SKM-1 treated with dmso at 0.1 percent for 144 hours (cell line): ENCODE results near the gene ASB5.
"Not testable (repeated sequence)": the region's sequence is repeated elsewhere in the genome, so short reads cannot be mapped to it uniquely, and the experiment has no call there.

Source experiments
- DNase-seq: peaks from one replicate; lab custom pipeline; 2025; ENCODE audit not compliant: unreplicated experiment; lab: John Stamatoyannopoulos, UW

Gene ASB5, protein sequence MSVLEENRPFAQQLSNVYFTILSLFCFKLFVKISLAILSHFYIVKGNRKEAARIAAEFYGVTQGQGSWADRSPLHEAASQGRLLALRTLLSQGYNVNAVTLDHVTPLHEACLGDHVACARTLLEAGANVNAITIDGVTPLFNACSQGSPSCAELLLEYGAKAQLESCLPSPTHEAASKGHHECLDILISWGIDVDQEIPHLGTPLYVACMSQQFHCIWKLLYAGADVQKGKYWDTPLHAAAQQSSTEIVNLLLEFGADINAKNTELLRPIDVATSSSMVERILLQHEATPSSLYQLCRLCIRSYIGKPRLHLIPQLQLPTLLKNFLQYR

DNA sequence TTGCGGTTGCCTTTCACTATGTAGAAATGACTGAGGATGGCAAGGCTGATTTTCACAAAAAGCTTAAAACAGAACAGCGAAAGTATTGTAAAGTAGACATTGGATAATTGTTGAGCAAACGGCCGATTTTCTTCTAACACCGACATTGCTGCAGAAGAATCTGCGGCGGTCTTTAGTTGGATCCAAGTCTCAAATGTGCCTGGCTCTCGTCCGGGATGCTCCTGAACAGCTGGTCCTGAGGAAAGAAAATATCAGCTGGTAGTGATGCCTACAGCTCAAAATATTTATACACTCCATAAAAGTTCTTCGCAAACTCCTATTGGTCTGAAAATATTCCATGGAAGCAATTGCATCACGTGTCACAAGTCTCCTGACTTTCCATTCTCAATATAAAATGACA, at the start of gene ASB5:
Gene ASB5, minus strand, starts transcription at position 260 of the 400 bp plus-strand sequence. Its CDS starts 114 bp downstream, at position 146.
- DNase-seq: no peak

DNA sequence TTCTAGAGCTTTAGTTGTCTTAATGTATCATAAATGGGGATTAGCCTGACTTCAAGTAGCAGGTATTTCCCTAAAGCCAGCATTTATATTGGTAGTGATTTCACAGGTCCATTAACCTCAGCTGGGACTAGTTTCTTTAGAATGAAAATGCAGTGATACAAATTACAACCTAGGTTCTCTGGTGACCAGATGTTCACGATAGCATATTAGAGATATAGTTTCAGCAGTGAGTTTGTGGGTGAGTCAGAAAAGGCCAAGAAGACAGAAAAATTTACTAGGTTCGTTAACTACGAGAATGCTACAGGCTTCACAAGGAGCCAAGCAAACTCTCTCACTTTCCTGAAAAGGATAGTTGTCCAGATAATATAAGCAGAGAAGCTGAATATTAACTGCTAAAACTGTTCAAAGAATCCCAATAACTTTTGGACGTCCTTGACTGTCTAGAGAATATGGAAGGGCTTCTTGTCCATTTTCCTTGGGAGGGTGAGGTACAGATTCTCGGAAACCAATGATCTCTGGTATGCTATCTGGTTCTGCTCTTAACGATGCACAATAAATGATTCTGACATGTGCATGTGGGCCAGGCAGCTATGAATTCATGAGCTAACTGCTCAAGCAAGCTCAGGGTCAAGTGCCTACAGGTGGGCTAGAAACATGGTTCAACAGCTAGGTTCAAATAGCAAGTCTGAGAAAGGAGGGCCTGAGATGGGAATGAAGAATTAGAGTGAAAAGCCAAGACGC, 44.7 kb upstream of the ASB5 start:
- no peak for DNase-seq

DNA sequence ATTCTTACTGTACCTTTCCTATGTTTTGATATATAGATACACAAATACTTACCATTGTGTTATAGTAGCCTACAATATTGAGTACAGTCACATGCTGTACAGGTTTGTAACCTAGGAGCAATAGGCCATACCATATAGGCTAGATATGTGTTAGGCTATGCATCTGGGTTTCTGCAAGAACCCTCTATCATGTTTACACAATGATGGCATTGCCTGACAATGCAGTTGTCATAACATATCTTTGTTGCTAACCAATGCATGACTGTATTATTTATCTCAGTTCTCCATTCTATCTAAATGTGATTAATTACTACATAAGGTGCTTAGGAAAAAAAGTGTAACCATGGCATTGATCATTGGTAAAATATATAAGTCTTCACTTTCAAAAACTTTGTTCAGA, 40.8 kb upstream of the ASB5 start:
- no peak for DNase-seq

GRCh38 chr4:176309046-176309445, 40.0 kb upstream of the ASB5 start:
- DNase-seq: no peak

- no peak for DNase-seq
Observed at GRCh38 chr4:176308441-176308840, 39.4 kb upstream of the ASB5 start.

DNA sequence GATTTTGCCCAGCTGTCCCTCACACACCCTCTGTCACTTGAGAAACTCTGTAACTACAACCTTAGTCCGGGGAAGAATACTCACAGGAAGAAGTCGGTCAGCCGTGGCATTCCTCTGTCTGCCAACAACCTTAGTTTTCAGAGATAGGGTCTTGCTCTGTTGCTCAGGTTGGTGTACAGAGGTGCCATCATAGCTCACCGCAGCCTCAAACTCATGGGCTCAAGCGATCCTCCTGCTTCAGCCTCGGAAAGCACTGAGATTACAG, 38.6 kb upstream of the ASB5 start:
- DNase-seq: no peak

DNA sequence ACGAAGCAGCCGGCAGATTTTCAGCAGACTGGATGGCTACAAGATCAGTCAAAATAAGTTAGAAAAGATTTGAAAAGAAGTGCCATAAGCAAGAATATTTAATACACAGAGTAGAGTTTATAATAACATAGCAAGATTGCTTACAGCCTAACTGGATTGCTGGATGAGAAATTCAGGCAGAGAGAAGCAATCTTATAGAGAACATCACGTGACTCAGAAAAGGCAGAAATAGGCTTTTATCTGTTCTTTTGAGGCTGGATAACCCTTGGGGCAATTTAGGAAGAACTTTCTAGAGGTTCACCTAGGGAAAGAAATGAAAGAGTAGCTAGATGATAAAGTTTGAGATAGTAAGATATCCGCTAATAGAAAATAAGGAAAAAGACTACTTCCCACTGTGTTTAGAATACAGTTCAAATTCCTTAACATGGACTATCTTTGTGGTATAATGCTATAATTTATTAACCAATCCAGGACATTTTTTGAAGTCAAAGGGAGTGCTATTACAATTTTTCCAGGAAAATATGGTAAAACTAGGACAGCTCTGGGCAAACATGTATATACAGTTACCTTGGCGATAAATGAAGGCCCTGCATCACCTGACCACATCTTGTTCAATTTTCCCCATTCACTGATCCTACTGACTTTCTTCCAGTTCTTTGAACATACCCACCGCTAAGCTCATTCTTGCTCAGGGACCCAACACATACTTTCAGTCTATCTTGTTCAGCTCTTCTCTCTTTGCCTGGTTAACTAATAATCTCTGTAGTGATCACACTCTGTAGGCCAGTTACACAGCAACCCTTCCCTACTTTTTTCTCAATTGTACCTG, 38.0 kb upstream of the ASB5 start:
- no peak for DNase-seq

DNA sequence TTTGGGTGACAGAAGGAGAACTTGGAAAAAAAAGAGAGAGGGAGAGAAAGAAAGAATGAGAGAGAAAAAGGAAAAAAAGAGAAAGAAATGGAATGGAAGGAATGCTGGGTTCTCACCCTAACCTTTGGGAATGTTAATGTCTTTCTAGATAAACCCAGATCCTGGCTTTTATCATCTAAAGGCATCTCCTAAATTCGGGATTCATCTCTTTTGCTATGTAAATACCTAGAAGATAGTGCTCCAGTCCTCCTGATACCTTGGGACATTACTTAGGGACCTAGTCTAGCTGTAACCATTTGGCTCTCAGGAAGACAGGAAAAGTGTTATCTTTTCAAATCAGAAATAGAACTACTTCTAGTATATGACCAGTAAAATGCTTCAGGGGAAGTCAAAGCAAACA, 34.9 kb upstream of the ASB5 start:
- no peak for DNase-seq

DNA sequence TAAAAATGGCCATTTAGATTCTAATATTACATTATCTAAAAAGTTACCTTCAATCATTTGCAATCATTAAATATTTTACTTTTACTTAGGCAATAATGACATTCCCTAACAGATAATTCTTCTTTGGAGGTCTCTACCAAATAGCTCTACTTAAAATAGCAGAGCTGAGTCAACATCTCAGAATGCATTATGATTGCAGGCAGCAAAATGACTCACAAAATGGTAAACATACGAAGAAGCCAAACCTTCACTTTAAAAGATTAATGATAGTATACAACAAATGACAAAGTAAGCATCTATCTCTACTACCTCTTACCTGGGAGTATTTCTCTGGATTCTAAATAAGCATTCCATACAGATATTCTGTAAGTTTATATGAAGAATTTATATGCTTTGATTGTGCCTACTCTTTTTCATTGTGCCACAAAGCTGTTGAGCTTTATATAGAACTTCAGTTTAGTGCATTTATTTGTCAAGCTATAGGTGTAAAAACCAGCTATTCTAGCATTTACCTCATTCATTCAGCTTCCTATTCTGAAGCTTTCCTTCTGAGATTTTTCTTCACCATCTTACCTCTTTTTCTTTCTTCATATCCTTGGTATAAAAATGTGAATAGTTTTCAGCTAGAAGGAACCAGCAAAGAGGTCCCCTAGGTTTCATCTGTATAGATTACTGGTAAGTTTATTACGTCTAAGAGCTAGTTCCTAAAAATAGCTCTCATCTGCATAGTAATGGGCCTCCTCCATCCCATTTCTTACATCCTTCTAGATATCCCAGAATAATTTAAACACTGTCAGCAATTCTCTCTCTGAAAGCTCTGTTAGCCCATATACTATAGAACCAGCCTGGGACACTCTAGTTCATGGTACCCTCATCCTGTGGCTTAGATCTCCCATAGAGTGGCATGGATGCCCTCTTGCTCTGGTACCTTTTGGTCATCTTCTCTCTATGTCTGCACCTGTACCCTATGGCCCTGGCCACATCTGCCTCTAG, 33.6 kb upstream of the ASB5 start:
- no peak for DNase-seq

- DNase-seq: no peak
Observed at GRCh38 chr4:176300565-176300964, 31.5 kb upstream of the ASB5 start.

DNA sequence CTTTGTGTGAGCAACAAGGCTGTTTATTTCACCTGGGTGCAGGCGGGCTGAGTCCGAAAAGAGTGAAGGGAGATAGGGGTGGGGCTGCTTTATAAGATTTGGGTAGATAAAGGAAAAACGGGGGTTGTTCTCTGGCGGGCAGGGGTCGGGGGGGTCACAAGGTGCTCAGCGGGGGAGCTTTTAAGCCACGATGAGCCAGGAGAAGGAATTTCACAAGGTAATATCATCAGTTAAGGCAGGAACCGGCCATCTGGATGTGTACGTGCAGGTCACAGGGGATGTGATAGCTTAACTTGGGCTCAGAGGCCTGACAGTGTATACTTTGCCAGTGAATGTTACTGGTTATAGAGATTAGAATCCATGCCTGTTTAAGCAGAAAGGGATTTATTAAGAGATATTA, 31.0 kb upstream of the ASB5 start:
- DNase-seq: no peak

DNA sequence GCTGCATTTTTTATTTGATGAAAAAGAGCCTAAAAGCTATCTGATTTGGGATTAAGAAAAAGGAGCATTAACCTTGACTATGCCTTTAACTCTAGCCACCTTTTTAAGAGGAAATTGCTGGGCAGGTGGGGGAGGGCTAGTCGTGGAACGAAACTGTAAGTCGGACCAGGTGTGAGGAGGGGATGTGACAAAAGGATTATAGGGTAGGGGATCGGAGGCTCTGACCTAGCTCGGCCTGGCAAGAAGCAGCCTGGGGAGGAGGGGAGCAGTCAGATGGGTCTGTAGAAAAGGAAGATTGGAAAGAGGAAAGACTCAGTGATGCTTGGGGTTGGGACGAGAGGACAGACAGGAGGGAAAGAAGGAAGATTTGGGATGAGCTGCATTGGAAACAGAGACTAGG, 29.6 kb upstream of the ASB5 start:
- no peak for DNase-seq

DNA sequence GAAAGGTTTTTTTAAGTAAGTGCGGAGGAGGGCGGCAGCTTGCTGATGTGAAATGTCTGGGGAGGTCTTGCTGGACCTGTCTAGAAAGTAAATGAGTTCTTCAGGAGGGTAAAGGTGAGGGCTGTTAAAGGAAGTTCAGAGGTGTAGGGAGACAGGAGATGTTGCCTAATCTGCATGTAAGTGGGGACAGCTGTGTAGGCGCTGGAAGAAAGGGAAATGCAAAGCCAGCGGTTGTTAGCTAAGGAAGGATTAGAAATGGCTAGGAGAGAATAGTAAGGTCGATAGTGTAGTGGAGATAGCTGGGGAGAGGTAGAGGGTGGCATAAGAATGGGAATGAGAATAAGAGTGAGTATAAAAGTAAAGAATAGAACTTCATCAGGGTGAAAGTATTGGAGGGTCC, 26.9 kb upstream of the ASB5 start:
- DNase-seq: not testable (repeated sequence)

DNA sequence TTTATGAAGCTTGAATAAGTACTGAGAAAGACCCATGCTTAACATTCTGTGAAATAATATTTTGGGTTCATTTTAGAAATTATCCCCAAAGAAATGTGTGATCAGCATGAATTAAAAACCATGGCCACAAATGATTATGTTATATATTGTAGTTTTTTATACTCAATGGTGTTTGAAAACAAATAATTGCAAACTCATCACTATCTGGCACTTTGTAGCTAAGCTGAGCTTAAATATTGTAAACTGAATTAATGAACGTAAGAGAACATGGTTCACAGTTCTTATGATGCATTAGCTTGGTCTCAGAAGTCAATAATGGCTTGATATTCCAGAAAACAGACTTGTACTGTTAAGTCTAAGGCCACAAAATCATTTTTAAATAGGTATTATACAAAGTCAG, 24.6 kb upstream of the ASB5 start:
- no peak for DNase-seq

GRCh38 chr4:176292920-176293319, 23.9 kb upstream of the ASB5 start:
- DNase-seq: no peak

- no peak for DNase-seq
Observed at GRCh38 chr4:176291748-176292147, 22.7 kb upstream of the ASB5 start.

DNA sequence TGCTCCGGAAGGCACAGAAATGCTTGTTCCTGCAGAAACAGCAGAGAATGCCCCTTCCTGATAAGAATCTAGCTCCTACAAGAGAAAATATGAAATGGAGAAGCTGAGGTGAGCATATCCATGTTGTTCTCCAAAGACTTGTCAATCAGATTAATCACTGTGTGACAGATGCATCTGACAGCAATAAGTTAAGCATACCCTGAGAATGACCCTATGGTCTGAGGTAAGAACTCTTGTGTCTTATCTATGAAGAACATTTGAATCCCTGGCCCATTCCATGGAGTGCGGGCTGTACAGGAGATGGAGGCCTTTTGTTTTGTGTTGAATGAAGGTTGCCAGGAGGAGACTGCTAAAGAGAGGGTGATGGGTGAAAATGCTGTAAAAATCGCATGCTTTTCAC, 21.5 kb upstream of the ASB5 start:
- no peak for DNase-seq

- DNase-seq: no peak
Observed at GRCh38 chr4:176289561-176289960, 20.5 kb upstream of the ASB5 start.

- no peak for DNase-seq
Observed at GRCh38 chr4:176288020-176288419, 19.0 kb upstream of the ASB5 start.

- no peak for DNase-seq
Observed at GRCh38 chr4:176287546-176287945, 18.5 kb upstream of the ASB5 start.

GRCh38 chr4:176286728-176287127, 17.7 kb upstream of the ASB5 start:
- DNase-seq: no peak
